Glutamatergic neuron (in vitro differentiated cells): ENCODE data around the gene DOCK9. TPM values are rescaled to one million over a fixed set of nuclear protein-coding genes. Genes with fewer than 3 reads are reported as not detected.

Source experiments
- DNase-seq: peaks from one replicate; pipeline ENCODE4 v3.0.0; 2022
- H3K27ac Mint-ChIP-seq: one replicate; pipeline ENCODE4 v1.8.0; 2020; ENCODE audit warnings: mild to moderate bottlenecking, mixed read lengths, inconsistent platforms; ENCODE audit not compliant: unreplicated experiment
- H3K27me3 Mint-ChIP-seq: one replicate; pipeline ENCODE4 v1.8.0; 2020; ENCODE audit warnings: mild to moderate bottlenecking, moderate library complexity, mixed read lengths, inconsistent platforms; ENCODE audit not compliant: unreplicated experiment
- H3K36me3 Mint-ChIP-seq: one replicate; pipeline ENCODE4 v1.8.0; 2020; ENCODE audit warnings: mild to moderate bottlenecking, mixed read lengths, inconsistent platforms; ENCODE audit not compliant: unreplicated experiment
- H3K4me1 Mint-ChIP-seq: one replicate; pipeline ENCODE4 v1.8.0; 2020; ENCODE audit warnings: mild to moderate bottlenecking, low read depth, mixed read lengths, inconsistent platforms; ENCODE audit not compliant: unreplicated experiment
- H3K4me3 Mint-ChIP-seq: one replicate; pipeline ENCODE4 v1.8.0; 2020; ENCODE audit warnings: mild to moderate bottlenecking, mixed read lengths, inconsistent platforms; ENCODE audit not compliant: unreplicated experiment
- H3K9me3 Mint-ChIP-seq: one replicate; pipeline ENCODE4 v1.8.0; 2020; ENCODE audit warnings: mild to moderate bottlenecking, moderate library complexity, mixed read lengths, inconsistent platforms; ENCODE audit not compliant: unreplicated experiment
- total RNA-seq: library from RNA; stranded (reverse); fragmentation: NEBNext Ultra II Directional; extraction: Animal tissue kit (Norgen Biotek cat#: 25700); gene quantifications from one replicate; pipeline ENCODE4 v1.2.1, GENCODE V29; 2021; ENCODE audit not compliant: unreplicated experiment
- TF ChIP-seq, protein P1 (sequence below): fragments of 200-600 bp; sonication (generic); IDR thresholded peaks from one replicate; pipeline ENCODE4 v1.5.0; 2021; ENCODE audit not compliant: partially characterized antibody, unreplicated experiment

DOCK9 gene
- total RNA-seq, 1 donor from 2014 or later = 4.5 TPM

- Mint-ChIP-seq H3K4me1 (peaks cover 5% of the 10 kb centered on the region), H3K27me3 (peaks cover 4% of the 10 kb centered on the region), H3K27ac (no peak overlapping the region), H3K4me3 (no peak overlapping the region), H3K9me3 (no peaks in the 10 kb centered on the region), H3K36me3 (no peaks in the 10 kb centered on the region)
- DNase-seq = no peak
- TF ChIP-seq, protein P1, sequence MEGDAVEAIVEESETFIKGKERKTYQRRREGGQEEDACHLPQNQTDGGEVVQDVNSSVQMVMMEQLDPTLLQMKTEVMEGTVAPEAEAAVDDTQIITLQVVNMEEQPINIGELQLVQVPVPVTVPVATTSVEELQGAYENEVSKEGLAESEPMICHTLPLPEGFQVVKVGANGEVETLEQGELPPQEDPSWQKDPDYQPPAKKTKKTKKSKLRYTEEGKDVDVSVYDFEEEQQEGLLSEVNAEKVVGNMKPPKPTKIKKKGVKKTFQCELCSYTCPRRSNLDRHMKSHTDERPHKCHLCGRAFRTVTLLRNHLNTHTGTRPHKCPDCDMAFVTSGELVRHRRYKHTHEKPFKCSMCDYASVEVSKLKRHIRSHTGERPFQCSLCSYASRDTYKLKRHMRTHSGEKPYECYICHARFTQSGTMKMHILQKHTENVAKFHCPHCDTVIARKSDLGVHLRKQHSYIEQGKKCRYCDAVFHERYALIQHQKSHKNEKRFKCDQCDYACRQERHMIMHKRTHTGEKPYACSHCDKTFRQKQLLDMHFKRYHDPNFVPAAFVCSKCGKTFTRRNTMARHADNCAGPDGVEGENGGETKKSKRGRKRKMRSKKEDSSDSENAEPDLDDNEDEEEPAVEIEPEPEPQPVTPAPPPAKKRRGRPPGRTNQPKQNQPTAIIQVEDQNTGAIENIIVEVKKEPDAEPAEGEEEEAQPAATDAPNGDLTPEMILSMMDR = no peak
These were observed 17.9 kb downstream of the DOCK9 start for GRCh38 chr13:98959786-98960605.

- H3K4me1 Mint-ChIP-seq = peaks cover 5% of the 10 kb centered on the region
- TF ChIP-seq, protein P1 = no peak
- H3K9me3 Mint-ChIP-seq = no peaks in the 10 kb centered on the region
- peak overlapping the region; percentile 35 for H3K27ac Mint-ChIP-seq
- no peak overlapping the region for H3K4me3 Mint-ChIP-seq
- H3K36me3 Mint-ChIP-seq = no peaks in the 10 kb centered on the region
- DNase-seq = no peak
- peaks cover 4% of the 10 kb centered on the region for H3K27me3 Mint-ChIP-seq
These were observed 18.6 kb downstream of the DOCK9 start for GRCh38 chr13:98959291-98959690.

DNA sequence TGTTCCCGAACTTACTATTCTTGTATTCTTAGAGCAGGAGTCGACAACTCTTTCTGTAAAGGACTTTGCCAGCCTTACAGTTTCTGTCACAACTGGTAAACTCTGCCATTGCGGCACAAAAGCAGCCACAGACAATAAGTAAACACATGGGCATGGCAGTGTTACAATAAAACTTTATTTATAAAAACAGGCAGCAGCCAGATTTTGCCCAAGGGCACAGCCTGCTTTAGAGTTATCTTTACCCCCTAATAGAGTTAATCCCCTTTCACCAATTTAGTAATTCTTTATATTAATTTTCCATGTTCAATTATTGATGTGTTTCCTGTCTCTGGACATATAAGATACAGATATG, 19.4 kb downstream of the DOCK9 start:
- H3K9me3 Mint-ChIP-seq = no peaks in the 10 kb centered on the region
- DNase-seq = no peak
- H3K27ac Mint-ChIP-seq = no peak overlapping the region
- H3K4me1 Mint-ChIP-seq = peaks cover 5% of the 10 kb centered on the region
- H3K36me3 Mint-ChIP-seq = no peaks in the 10 kb centered on the region
- peaks cover 4% of the 10 kb centered on the region for H3K27me3 Mint-ChIP-seq
- no peak overlapping the region for H3K4me3 Mint-ChIP-seq
- TF ChIP-seq, protein P1 = no peak

GRCh38 chr13:98957731-98958442, 20.0 kb downstream of the DOCK9 start:
- peaks cover 5% of the 10 kb centered on the region for H3K4me1 Mint-ChIP-seq
- H3K27ac Mint-ChIP-seq = no peak overlapping the region
- H3K36me3 Mint-ChIP-seq = no peaks in the 10 kb centered on the region
- TF ChIP-seq, protein P1 = no peak
- H3K27me3 Mint-ChIP-seq = peaks cover 4% of the 10 kb centered on the region
- no peak overlapping the region for H3K4me3 Mint-ChIP-seq
- no peak for DNase-seq
- H3K9me3 Mint-ChIP-seq = no peaks in the 10 kb centered on the region

GRCh38 chr13:98955336-98955735, 22.5 kb downstream of the DOCK9 start:
- Mint-ChIP-seq H3K9me3 (peaks cover 1% of the 10 kb centered on the region), H3K27ac (no peak overlapping the region), H3K36me3 (no peaks in the 10 kb centered on the region), H3K4me1 (peaks cover 15% of the 10 kb centered on the region), H3K27me3 (peaks cover 4% of the 10 kb centered on the region), H3K4me3 (no peak overlapping the region)
- TF ChIP-seq, protein P1 = no peak
- no peak for DNase-seq
